ENCODE data around the gene SNTB2. TPM values are rescaled to one million over a fixed set of nuclear protein-coding genes. Genes with fewer than 3 reads are reported as not detected.

SNTB2 gene
- total and polyA plus RNA-seq, 2 donors (not counting 1 experiment from before 2014, with no cell fraction given) = 51.8 to 63.3 TPM

- Histone ChIP-seq H3K27ac (ENCODE audit: insufficient read depth, low read length) (no peak overlapping the region), H3K79me2 (ENCODE audit: control insufficient read depth, insufficient read depth, low read length) (peaks cover 22% of the 10 kb centered on the region), H3K27me3 (ENCODE audit: control insufficient read depth, insufficient read depth, low read length) (no peaks in the 10 kb centered on the region), H3K36me3 (ENCODE audit: control insufficient read depth, insufficient read depth, low read length) (peaks cover 16% of the 10 kb centered on the region), H3K4me1 (ENCODE audit: control insufficient read depth, extremely low read depth, insufficient read depth, low read length) (peaks cover 5% of the 10 kb centered on the region), H4K20me1 (ENCODE audit: control insufficient read depth, extremely low read depth, insufficient read depth, low read length) (no peaks in the 10 kb centered on the region), H3K9me3 (ENCODE audit: control insufficient read depth, insufficient read depth, low read depth, low read length) (no peaks in the 10 kb centered on the region), H3K4me2 (ENCODE audit: extremely low read depth, insufficient read depth, low read length) (no peak overlapping the region), H3K9ac (ENCODE audit: insufficient read depth, low read length) (no peak overlapping the region), H3K4me3 (replicated peaks in 1 of 4; ENCODE audit: control extremely low read depth in 1 of 4, insufficient read depth in 1 of 4, low read depth in 3 of 4, low read length in 4 of 4) (no peak overlapping the region), H2AFZ (ENCODE audit: low read length) (no peak overlapping the region)
- TF ChIP-seq CTCF (conservative IDR thresholded peaks at IDR 0.05 in 1 of 2, IDR thresholded peaks at IDR 0.05 in 1 of 2; ENCODE audit: low read depth in 1 of 2, low read length in 2 of 2) (no peak), EZH2 (IDR thresholded peaks at IDR 0.05; ENCODE audit: low read length, missing control alignments) (no peak)
- DNase-seq (ENCODE audit: low read depth in 2 of 2) = no peak
Observed at GRCh38 chr16:69334696-69335095, 147.7 kb downstream of the SNTB2 start.

GRCh38 chr16:69338557-69339288, 151.8 kb downstream of the SNTB2 start:
- H4K20me1 ChIP-seq (ENCODE audit: control insufficient read depth, extremely low read depth, insufficient read depth, low read length) = no peaks in the 10 kb centered on the region
- TF ChIP-seq EZH2 (IDR thresholded peaks at IDR 0.05; ENCODE audit: low read length, missing control alignments) = no peak
- TF ChIP-seq CTCF (conservative IDR thresholded peaks at IDR 0.05 in 1 of 2, IDR thresholded peaks at IDR 0.05 in 1 of 2; ENCODE audit: low read depth in 1 of 2, low read length in 2 of 2) = no peak
- peak overlapping the region; percentile 73 for H3K9ac ChIP-seq (ENCODE audit: insufficient read depth, low read length)
- no peak for DNase-seq (ENCODE audit: low read depth in 2 of 2)
- peak overlapping the region; percentile 37 for H2AFZ ChIP-seq (ENCODE audit: low read length)
- H3K9me3 ChIP-seq (ENCODE audit: control insufficient read depth, insufficient read depth, low read depth, low read length) = no peaks in the 10 kb centered on the region
- H3K79me2 ChIP-seq (ENCODE audit: control insufficient read depth, insufficient read depth, low read length) = peaks cover 39% of the 10 kb centered on the region
- peaks cover 18% of the 10 kb centered on the region for H3K36me3 ChIP-seq (ENCODE audit: control insufficient read depth, insufficient read depth, low read length)
- peaks cover 6% of the 10 kb centered on the region for H3K4me1 ChIP-seq (ENCODE audit: control insufficient read depth, extremely low read depth, insufficient read depth, low read length)
- peak overlapping the region; percentile 80 for H3K27ac ChIP-seq (ENCODE audit: insufficient read depth, low read length)
- H3K4me2 ChIP-seq (ENCODE audit: extremely low read depth, insufficient read depth, low read length) = peak overlapping the region; percentile 96
- H3K4me3 ChIP-seq (replicated peaks in 1 of 4; ENCODE audit: control extremely low read depth in 1 of 4, insufficient read depth in 1 of 4, low read depth in 3 of 4, low read length in 4 of 4) = peak overlapping the region; percentile 40 to 88 (median 80)
- H3K27me3 ChIP-seq (ENCODE audit: control insufficient read depth, insufficient read depth, low read length) = no peaks in the 10 kb centered on the region

- peaks cover 39% of the 10 kb centered on the region for H3K79me2 ChIP-seq (ENCODE audit: control insufficient read depth, insufficient read depth, low read length)
- H3K4me1 ChIP-seq (ENCODE audit: control insufficient read depth, extremely low read depth, insufficient read depth, low read length) = peaks cover 6% of the 10 kb centered on the region
- no peaks in the 10 kb centered on the region for H4K20me1 ChIP-seq (ENCODE audit: control insufficient read depth, extremely low read depth, insufficient read depth, low read length)
- peak within 1 kb of the TSS; percentile 77 for H3K9ac ChIP-seq (ENCODE audit: insufficient read depth, low read length)
- peak within 1 kb of the TSS; percentile 96 for H3K4me2 ChIP-seq (ENCODE audit: extremely low read depth, insufficient read depth, low read length)
- peak; percentile 98 to 99 for DNase-seq (ENCODE audit: low read depth in 2 of 2)
- H2AFZ ChIP-seq (ENCODE audit: low read length) = peak within 1 kb of the TSS; percentile 66
- peaks cover 15% of the 10 kb centered on the region for H3K36me3 ChIP-seq (ENCODE audit: control insufficient read depth, insufficient read depth, low read length)
- H3K9me3 ChIP-seq (ENCODE audit: control insufficient read depth, insufficient read depth, low read depth, low read length) = no peaks in the 10 kb centered on the region
- peak within 1 kb of the TSS; percentile 40 to 88 (median 80) for H3K4me3 ChIP-seq (replicated peaks in 1 of 4; ENCODE audit: control extremely low read depth in 1 of 4, insufficient read depth in 1 of 4, low read depth in 3 of 4, low read length in 4 of 4)
- TF ChIP-seq EZH2 (IDR thresholded peaks at IDR 0.05; ENCODE audit: low read length, missing control alignments) (no peak), CTCF (conservative IDR thresholded peaks at IDR 0.05 in 1 of 2, IDR thresholded peaks at IDR 0.05 in 1 of 2; ENCODE audit: low read depth in 1 of 2, low read length in 2 of 2) (peak; percentile 73 to 84)
- H3K27me3 ChIP-seq (ENCODE audit: control insufficient read depth, insufficient read depth, low read length) = no peaks in the 10 kb centered on the region
- H3K27ac ChIP-seq (ENCODE audit: insufficient read depth, low read length) = peak within 1 kb of the TSS; percentile 80
Observed at GRCh38 chr16:69339289-69340094, 152.5 kb downstream of the SNTB2 start, which contains the start of the genes COG8 and NIP7. COG8 (minus strand) TSS chr16:69339564; CDS start chr16:69339552, 12 bp downstream. NIP7 (plus strand) TSS chr16:69339772; CDS start chr16:69339830, 58 bp downstream.
